HG03280 (cell line): ENCODE measurements around the gene BICRA.
"Not testable (repeated sequence)": the region's sequence is repeated elsewhere in the genome, so short reads cannot be mapped to it uniquely, and the experiment has no call there.

Source experiments
- ATAC-seq: cut with Tn5 transposase; IDR thresholded peaks from one replicate; pipeline ENCODE4 v1.9.1; 2021; ENCODE audit warnings: mild to moderate bottlenecking, moderate library complexity; ENCODE audit not compliant: unreplicated experiment

BICRA gene

GRCh38 chr19:47707135-47707925 lies 98.4 kb downstream of the BICRA start:
- no peak for ATAC-seq

GRCh38 chr19:47711652-47712242 lies 102.8 kb downstream of the BICRA start:
- no peak for ATAC-seq

- ATAC-seq = no peak
These were observed 104.4 kb downstream of the BICRA start, which contains the start of gene EHD2 for GRCh38 chr19:47713046-47714021. Gene EHD2, plus strand, starts transcription at chr19:47713422. Its CDS starts 3,191 bp downstream, at chr19:47716613.

GRCh38 chr19:47714339-47714738 lies 105.4 kb downstream of the BICRA start:
- no peak for ATAC-seq

GRCh38 chr19:47714855-47715254 lies 105.9 kb downstream of the BICRA start:
- ATAC-seq = not testable (repeated sequence)

- ATAC-seq = no peak
These were observed 107.5 kb downstream of the BICRA start for GRCh38 chr19:47716270-47716937.

- not testable (repeated sequence) for ATAC-seq
These were observed 109.6 kb downstream of the BICRA start for GRCh38 chr19:47718415-47719046.

GRCh38 chr19:47719047-47719859 lies 110.3 kb downstream of the BICRA start:
- ATAC-seq = no peak

GRCh38 chr19:47720669-47721422 lies 111.9 kb downstream of the BICRA start:
- no peak for ATAC-seq

- no peak for ATAC-seq
These were observed 114.6 kb downstream of the BICRA start for GRCh38 chr19:47723581-47723940.

- no peak for ATAC-seq
These were observed 116.9 kb downstream of the BICRA start for GRCh38 chr19:47725759-47726401.

- ATAC-seq = no peak
These were observed 117.5 kb downstream of the BICRA start for GRCh38 chr19:47726467-47726866.

- ATAC-seq = not testable (repeated sequence)
These were observed 119.4 kb downstream of the BICRA start for GRCh38 chr19:47728295-47728694.

- ATAC-seq = no peak
These were observed 120.5 kb downstream of the BICRA start for GRCh38 chr19:47729468-47729798.

GRCh38 chr19:47729799-47730520 lies 121.0 kb downstream of the BICRA start:
- no peak for ATAC-seq

- ATAC-seq = no peak
These were observed 121.6 kb downstream of the BICRA start for GRCh38 chr19:47730521-47730889.

GRCh38 chr19:47730910-47731309 lies 122.0 kb downstream of the BICRA start:
- no peak for ATAC-seq

- no peak for ATAC-seq
These were observed 126.2 kb downstream of the BICRA start for GRCh38 chr19:47735131-47735530.
